Activated naive CD4-positive, alpha-beta T cell treated with anti-CD3 and anti-CD28 coated beads, Interleukin-2, amount 50 U/mL, for 72 hours (primary cell): ENCODE results near the gene CACNA2D4. TPM values are rescaled to one million over a fixed set of nuclear protein-coding genes. Genes with fewer than 3 reads are reported as not detected.
A peak's percentile ranks its signal among the peaks of the same experiment; 100 is the strongest.

Experiments
- ATAC-seq, 2 donors: fragments of 150-1000 bp; cut with Tn5 transposase; 2 replicates each; pipeline ENCODE4 v1.10.0; 2021; ENCODE audit warnings: mild to moderate bottlenecking in 2 of 2, moderate library complexity in 2 of 2
- DNase-seq, 2 donors: peaks; one replicate each; pipeline ENCODE4 v3.0.0; 2021 to 2022; ENCODE audit warnings: low spot score in 2 of 2
- H3K27ac Mint-ChIP-seq, 2 donors: one replicate each; pipeline ENCODE4 v1.8.0; 2022; ENCODE audit warnings: mild to moderate bottlenecking in 2 of 2, mixed read lengths in 2 of 2
- H3K36me3 Mint-ChIP-seq, 2 donors: one replicate each; pipeline ENCODE4 v1.8.0; 2022; ENCODE audit warnings: mixed read lengths in 2 of 2
- H3K9me3 Mint-ChIP-seq, 2 donors: one replicate each; pipeline ENCODE4 v1.8.0; 2022; ENCODE audit warnings: mixed read lengths in 2 of 2
- total RNA-seq, 2 donors: library from RNA; stranded (reverse); gene quantifications; one replicate each; pipeline ENCODE4 v1.2.3, GENCODE V29; 2022

CACNA2D4 gene
- total RNA-seq, 2 donors from 2014 or later = 3.8 to 5.4 TPM

DNA sequence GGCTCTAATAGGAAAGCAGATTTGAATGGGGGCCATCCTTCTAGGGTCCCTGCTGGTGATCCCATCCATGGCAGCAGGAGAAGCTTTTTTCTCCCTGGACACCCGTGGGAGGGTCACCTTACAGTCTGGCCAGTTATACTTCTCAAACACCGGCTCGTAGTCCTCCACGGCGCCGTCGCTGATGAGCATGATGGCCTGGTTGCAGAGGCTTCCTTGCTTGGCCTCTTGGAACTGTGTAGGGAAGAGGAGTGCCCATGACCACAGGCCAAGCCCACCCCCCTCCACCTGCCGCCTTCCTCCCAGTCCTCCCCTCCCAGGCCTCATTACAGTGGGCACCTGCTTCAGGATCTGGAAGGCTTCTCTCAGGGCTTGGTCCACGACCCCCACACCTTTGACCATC is 33.8 kb downstream of the CACNA2D4 start:
- Mint-ChIP-seq H3K9me3 (no peaks in the 10 kb centered on the region), H3K27ac (no peak overlapping the region), H3K36me3 (peaks cover 0 to 12% of the 10 kb centered on the region in 2 donors)
- no peak for DNase-seq
- no peak for ATAC-seq

DNA sequence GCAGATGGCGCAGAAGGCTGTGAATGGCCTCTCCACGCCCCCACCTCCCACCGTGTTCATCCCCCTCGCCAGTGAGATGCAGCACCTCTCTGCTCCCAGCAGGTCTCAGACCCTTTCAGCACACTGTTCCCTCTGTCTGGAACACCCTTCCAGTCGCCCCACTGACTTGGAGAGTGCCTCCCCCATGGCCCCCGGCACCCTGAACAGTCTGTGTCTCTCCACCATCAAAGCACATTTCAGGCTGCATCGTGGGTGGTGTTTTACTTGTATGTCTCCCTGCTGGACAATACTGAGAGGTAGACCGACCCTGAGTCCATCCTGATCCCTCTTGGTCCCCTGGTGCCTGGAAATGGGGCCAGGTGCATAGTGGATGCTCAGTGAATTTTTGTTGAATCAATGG is 34.9 kb downstream of the CACNA2D4 start:
- Mint-ChIP-seq H3K9me3 (no peaks in the 10 kb centered on the region), H3K27ac (peak overlapping the region in 1 of 2 donors; percentile 30), H3K36me3 (peaks cover 0 to 5% of the 10 kb centered on the region in 2 donors)
- DNase-seq = no peak
- ATAC-seq = no peak

DNA sequence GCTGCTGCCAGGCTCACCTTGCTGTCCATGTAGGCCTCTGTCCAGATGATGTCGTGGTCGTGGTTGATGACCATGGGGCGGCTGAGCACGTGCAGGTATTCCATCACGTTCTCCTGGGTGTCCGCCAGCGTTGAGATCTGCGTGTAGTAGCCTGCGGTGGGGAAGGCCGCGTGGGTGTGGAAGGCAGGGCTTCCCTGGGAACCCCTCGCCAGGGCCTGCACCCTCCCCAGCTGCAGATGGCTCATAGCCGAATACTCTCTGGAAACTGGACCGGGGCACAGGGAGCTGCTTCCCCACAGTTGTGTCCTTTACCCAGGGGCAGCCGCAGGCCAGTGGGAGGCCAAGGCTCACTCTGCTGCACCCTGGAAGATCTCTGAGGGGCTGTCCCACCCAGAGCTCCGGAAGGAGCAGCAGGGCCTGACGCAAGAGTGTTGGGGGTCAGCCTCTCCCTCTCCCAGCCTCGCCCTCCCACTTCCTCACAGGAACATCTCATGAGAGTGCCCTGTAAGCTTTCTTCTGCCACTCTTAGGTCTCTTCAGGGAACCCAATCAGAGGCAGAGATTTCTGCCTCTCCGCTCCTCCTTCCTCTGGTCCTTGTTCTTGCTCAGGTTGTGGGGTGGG is 35.5 kb downstream of the CACNA2D4 start:
- no peaks in the 10 kb centered on the region for H3K36me3 Mint-ChIP-seq
- ATAC-seq (no peak), DNase-seq (no peak)
- peak overlapping the region in 1 of 2 donors; percentile 30 for H3K27ac Mint-ChIP-seq
- H3K9me3 Mint-ChIP-seq = no peaks in the 10 kb centered on the region

DNA sequence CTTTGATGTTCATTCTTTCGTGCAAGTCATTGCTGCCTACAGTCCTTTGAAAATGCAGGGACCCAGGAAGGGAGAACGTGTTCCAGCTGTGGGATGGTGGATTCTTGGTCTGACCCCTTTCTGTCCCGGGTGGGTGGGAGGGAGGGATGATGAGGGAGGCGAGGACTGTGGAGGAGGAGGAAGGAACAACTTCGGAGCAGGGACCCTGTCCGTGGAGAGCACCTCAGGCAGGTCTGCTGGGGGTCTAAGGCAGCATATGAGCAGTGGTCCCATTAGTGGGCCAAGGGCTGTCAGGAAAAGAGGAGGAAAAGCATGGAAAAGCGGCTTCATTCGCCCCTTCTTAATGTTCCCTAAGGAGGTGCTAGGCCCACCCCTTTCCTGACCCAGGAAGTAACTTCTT is 36.0 kb downstream of the CACNA2D4 start:
- DNase-seq = no peak
- ATAC-seq = no peak
- Mint-ChIP-seq H3K36me3 (no peaks in the 10 kb centered on the region), H3K27ac (no peak overlapping the region), H3K9me3 (no peaks in the 10 kb centered on the region)

DNA sequence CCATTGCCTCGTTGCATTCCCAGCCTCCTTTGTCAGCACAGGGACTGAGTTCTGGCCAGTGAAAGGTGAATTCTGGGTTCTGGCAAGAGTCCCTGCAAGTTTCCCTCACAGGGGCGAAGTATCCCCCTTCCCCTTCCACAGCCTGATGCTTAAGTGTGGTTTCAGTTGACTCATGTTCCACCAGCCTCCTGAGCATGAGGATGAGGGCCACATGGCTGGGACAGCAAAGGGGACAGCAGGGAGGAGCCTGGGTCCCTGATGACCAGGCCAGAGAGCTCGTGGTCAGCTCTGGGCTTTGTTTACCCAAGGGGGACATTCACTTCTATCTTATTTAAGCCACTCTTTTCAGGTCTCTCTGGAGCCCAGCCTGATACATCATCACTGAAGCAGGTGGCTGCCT is 36.5 kb downstream of the CACNA2D4 start:
- no peaks in the 10 kb centered on the region for H3K36me3 Mint-ChIP-seq
- ATAC-seq = no peak
- DNase-seq = no peak
- no peak overlapping the region for H3K27ac Mint-ChIP-seq
- no peaks in the 10 kb centered on the region for H3K9me3 Mint-ChIP-seq

DNA sequence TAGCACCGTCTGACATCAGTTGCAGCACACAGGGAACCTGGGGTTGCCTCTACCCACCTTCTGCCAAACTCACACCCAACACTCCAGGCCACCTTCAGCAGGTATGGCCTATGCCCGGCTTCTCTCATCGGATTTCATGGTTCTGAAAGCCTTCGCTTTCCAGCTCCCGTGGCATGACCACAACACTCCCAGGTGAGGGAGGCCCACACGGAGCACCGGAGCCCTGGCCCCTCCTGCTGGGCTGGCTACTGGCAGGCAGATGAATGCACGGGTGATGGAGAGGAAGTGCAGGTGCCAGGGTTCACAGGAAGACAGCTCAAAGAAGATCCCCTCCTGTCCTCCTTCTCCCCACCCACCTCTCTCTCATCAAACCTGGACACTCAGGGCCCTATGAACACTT is 37.2 kb downstream of the CACNA2D4 start:
- no peaks in the 10 kb centered on the region for H3K36me3 Mint-ChIP-seq
- DNase-seq (no peak), ATAC-seq (no peak)
- H3K9me3 Mint-ChIP-seq = no peaks in the 10 kb centered on the region
- H3K27ac Mint-ChIP-seq = no peak overlapping the region

DNA sequence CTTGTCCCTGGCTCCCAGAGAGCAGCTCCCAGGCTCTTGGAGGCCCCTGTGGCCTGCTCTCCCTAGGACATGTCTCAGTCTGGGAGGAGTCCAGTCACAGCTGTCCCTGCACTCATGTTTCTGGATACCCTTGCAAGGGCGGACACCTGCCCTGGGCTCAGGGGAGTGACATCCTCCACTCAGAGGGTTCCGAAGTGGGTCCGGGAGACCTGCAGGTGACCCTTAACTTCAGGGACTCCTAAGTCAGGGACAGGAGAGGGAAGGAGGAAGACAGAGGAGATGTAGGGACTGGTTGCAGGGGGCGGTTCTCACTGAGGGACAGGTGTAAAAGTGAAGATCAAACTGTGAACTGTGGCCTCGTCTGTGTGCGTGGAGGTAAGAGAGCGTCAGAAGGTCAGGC is 37.6 kb downstream of the CACNA2D4 start:
- Mint-ChIP-seq H3K9me3 (no peaks in the 10 kb centered on the region), H3K36me3 (no peaks in the 10 kb centered on the region), H3K27ac (no peak overlapping the region)
- ATAC-seq = no peak
- no peak for DNase-seq

DNA sequence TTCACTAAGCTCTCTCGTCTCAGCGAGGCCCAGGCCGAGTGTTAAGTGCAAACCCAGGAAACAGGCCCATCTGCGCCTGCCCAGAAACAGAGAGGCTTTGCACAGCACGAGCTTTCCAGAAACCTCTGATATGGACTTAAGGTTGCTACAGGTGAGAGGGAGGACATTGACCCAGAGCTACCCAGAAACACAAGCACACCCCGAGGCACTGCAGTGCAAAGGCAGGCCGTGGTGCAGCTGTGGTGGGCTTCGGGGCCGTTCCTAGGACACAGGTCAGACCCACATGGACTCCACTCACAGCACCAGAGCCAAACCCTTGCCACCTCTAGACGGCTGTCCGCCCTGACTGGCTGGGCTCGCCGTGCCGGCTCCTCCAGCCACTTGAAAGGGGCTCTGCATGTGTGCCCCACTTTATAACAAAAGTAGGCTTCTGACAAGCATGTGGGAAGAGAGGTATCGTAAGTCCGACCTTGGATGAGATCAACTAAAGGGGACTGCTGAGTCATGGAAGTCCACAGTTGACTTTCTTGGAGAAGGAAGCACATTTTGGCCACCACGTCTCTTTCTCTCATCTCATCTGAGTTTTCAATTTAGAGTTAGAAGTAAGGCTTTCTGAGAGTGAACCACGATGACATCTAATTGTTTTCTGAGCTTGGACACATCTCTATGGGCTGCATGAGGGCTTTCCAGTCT is 38.2 kb downstream of the CACNA2D4 start:
- ATAC-seq (no peak), DNase-seq (no peak)
- Mint-ChIP-seq H3K27ac (peak overlapping the region in 1 of 2 donors; percentile 67), H3K36me3 (no peaks in the 10 kb centered on the region), H3K9me3 (no peaks in the 10 kb centered on the region)

DNA sequence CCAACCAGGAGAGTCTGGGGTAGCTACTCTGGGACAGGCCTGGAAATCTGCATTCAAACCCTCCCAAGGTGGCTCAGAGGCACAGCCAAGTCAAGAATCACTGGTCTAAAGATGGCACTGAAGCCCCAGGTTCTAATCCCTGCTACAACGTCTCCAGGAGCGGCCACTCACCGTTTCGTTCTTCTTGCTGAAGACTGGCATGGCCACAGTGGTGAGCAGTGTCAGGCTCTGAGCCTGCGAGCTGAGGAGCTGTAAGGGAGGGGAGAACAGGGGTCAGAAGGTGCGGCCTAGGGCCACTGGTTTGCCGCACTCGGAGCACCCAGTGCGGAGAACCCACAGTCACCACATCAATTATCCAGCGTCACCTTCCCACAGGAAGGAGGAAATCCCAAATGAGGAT is 38.8 kb downstream of the CACNA2D4 start:
- ATAC-seq (no peak), DNase-seq (no peak)
- Mint-ChIP-seq H3K9me3 (no peaks in the 10 kb centered on the region), H3K36me3 (no peaks in the 10 kb centered on the region), H3K27ac (no peak overlapping the region)

DNA sequence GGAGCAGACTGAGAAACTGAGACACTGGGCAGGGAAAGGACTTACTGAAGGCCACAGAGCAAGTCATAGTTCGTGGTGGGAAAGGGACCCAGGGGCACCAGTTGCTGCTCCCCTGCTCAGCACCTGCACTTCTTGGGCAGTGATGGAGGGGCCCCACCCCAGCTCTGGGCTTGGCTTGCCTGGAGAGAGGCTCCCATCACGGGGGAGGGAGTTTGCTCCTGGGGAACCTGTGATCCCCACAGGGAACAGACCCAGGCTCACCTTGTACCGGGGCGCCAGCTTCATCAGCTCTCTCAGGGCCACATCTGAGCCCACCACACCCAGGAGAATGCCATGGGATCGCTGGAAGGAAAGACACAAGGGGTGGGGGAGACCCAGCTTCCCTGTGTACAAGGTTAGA is 39.8 kb downstream of the CACNA2D4 start:
- ATAC-seq = no peak
- DNase-seq = no peak
- Mint-ChIP-seq H3K27ac (no peak overlapping the region), H3K36me3 (no peaks in the 10 kb centered on the region), H3K9me3 (no peaks in the 10 kb centered on the region)

DNA sequence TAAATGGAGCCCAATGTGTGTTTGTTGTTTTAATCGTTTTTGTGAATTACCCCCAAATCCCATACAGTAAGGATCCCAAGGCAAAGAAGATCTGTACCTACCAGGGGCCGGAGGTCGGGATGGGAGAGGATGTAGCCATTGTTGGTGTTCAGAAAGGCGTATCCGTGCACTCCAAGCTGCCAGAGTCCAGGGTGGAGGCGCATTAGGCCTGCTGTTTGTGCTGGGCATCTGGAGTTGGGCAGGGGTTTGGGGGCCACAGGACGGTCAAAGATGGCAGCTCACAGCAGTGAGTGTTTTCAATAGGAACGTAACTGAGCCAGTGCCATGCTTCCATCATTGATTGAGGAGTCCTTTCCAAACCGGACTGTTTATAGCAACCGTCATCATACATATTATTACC is 40.2 kb downstream of the CACNA2D4 start:
- Mint-ChIP-seq H3K9me3 (no peaks in the 10 kb centered on the region), H3K36me3 (no peaks in the 10 kb centered on the region), H3K27ac (no peak overlapping the region)
- DNase-seq = no peak
- no peak for ATAC-seq

DNA sequence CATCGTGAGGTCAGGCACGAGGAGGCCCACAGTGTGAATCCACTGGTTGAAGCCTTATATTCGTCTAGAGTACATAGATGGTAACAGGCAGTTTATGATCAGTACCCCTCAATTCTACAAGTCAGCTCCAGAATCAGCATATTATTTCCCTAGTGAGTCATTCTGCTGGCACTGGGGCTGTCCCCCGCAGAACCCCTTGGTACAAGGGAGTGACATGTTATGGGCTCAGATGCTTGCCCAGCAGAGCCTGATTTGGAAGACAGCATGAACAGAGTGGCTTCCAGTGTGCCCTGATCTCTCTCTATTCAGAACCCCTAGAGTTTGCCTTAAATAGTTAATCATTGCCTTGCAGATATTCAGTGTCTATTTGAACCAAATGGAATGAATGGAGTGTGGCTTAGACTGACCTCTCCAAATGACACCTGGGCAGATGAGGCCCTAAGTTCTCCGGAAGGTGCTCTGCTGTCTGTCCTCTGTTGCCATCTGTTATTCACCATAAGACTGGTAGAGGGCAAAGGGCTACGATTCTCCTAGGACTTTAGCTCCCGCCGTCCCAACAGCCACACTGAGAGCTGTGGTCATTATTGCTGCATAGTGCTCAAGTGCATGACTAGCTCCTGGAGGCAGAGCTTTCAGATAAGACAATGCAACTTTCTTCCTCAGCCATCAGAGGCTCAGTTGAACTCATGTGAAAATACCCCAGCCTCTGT is 41.1 kb downstream of the CACNA2D4 start:
- DNase-seq (no peak), ATAC-seq (peak in 1 of 2 donors; percentile 72)
- no peak overlapping the region for H3K27ac Mint-ChIP-seq
- no peaks in the 10 kb centered on the region for H3K9me3 Mint-ChIP-seq
- no peaks in the 10 kb centered on the region for H3K36me3 Mint-ChIP-seq

DNA sequence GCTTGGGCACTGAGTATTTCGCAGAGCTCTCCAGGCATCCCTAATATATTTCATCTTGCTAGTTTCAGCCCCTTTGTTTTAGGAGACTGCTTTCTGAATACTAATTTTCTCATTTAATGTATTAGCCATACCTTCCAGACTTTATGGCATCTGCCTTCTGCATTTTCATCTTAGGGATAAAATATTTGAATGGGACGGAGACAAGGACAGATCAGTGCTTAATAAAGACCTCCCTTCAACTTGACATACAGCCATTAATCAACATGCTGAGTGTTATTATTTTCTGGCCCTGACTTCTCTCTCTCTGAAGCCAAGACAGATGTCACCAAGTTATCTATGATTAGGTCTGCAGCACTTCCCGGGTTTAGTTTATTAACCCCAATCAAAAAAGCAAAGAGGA is 42.4 kb downstream of the CACNA2D4 start:
- no peaks in the 10 kb centered on the region for H3K36me3 Mint-ChIP-seq
- no peak for DNase-seq

DNA sequence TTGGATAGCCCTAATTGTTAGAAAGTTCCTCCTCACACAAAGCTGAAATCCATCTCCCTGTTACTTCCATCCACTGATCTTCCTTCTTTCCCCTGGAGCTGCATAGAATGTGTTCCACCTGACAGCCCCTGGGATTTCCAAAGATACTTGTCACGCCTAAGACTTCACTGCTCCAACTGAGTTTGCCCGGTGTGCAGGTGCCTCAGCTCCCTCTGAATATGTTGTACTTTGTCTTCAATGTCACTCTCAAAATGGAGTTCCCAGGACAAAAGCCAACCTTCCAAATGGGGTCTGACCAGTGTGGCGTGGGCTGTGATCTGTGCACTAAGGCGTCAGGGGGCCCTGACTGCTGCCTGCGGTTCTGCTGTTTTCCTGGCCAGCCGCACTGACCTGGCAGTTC is 42.8 kb downstream of the CACNA2D4 start:
- ATAC-seq (no peak), DNase-seq (no peak)
- Mint-ChIP-seq H3K9me3 (peaks cover 8% of the 10 kb centered on the region in 2 donors), H3K36me3 (no peaks in the 10 kb centered on the region), H3K27ac (no peak overlapping the region)

More for the DNA sequence above, 42.4 kb downstream of the CACNA2D4 start:
- no peak overlapping the region for H3K27ac Mint-ChIP-seq
- no peak for ATAC-seq
- peaks cover 5 to 6% of the 10 kb centered on the region in 2 donors for H3K9me3 Mint-ChIP-seq

DNA sequence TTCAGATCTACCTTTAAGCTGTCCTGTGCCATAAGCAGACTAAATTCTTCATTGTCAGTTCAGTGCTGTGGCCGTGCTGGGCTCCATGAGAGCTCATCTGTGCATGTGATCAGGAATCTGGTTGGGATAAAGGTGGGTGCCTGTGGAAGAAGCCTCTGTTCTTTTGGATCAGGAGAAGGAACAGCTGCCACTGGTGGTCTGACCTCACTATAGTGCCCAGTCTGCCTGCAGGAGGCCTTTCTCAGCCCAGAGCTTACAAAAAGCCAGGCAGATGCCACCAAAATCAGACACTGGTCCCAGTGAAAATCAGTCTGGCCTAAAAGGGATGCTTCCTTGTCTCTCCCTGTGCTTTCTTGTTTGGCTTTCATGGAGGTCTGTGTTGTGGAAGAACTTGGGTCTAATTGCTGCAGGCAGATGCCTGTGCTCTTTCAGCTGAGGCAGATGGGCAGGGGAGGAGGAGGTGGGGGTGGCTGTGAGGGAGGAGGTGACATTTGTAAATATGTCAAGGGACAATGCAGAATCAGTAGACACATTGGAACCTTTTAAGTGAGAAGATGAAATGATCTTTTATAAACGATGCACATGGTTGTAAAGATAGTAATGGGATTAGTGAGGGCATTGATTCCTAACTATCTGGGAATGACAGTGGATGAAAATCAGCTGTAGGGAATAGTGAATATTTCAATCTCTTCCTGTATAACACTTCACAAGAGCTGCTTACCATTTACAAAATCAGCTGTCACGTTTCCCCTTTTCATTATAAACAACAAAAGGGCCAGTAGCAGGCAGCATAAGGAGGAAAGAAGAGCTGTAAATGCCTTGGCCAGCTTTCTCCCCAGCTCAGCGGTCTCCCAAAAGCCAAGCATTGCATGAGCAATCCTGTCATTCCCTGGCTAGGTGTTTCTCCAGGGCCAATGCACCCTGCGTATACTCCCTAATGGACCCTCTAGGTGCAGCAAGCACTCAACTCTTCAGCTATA is 44.6 kb downstream of the CACNA2D4 start:
- DNase-seq = no peak
- no peak overlapping the region for H3K27ac Mint-ChIP-seq
- no peak for ATAC-seq
- H3K36me3 Mint-ChIP-seq = no peaks in the 10 kb centered on the region
- peaks cover 8% of the 10 kb centered on the region in 2 donors for H3K9me3 Mint-ChIP-seq

DNA sequence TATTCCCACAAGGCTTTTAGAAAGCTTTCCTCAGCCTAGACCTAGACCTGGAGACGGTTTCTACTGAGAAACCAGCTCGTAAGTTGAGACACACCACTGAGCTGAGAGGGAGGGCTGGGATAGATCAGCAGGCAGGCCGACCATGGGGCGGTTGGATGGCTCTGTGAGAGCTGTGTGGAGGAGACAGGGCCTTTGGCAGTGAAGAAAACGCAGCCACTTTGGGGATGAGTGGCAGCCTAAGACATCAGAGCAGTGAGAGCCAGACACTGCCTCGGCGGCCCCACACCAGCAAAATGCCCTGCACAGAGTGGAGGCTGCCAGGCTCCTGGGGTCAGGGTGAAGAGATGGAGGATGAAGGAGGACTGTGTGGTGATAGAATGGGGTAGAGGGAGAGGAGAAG is 46.0 kb downstream of the CACNA2D4 start:
- peaks cover 8% of the 10 kb centered on the region in 2 donors for H3K9me3 Mint-ChIP-seq
- no peak for DNase-seq
- no peak overlapping the region for H3K27ac Mint-ChIP-seq
- ATAC-seq = no peak
- no peaks in the 10 kb centered on the region for H3K36me3 Mint-ChIP-seq

DNA sequence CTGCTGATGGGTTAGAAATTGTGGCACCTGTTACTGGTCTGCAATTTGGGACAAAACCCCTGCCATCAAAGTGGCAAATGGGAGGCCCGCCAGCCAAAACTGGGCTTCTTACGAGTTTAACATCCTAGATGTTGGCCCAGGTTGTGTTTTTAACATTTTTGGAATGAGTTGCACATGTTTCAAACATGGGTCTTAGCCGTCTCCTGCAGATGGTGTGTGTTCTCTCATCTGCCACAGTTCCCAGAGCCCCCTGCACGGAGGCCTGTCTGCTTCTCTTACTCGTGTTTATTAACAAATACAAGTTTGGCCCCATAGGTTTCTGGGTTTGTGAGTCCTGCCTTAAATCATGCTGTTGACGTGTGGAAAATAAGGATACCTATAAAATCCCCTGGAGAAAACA is 46.5 kb downstream of the CACNA2D4 start:
- Mint-ChIP-seq H3K27ac (no peak overlapping the region), H3K36me3 (no peaks in the 10 kb centered on the region), H3K9me3 (peaks cover 8% of the 10 kb centered on the region in 2 donors)
- ATAC-seq (no peak), DNase-seq (no peak)
